ENCODE data around the gene NRXN3.

DNA sequence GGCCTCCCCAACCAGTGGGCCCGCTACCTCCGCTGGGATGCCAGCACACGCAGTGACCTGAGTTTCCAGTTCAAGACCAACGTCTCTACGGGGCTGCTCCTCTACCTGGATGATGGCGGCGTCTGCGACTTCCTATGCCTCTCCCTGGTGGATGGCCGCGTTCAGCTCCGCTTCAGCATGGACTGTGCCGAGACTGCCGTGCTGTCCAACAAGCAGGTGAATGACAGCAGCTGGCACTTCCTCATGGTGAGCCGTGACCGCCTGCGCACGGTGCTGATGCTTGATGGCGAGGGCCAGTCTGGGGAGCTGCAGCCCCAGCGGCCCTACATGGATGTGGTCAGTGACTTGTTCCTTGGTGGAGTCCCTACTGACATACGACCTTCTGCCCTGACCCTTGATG is 73.0 kb downstream of the NRXN3 start:
- no peak for TF ChIP-seq POLR2A (IDR thresholded peaks at IDR 0.05)
- TF ChIP-seq, protein P1, sequence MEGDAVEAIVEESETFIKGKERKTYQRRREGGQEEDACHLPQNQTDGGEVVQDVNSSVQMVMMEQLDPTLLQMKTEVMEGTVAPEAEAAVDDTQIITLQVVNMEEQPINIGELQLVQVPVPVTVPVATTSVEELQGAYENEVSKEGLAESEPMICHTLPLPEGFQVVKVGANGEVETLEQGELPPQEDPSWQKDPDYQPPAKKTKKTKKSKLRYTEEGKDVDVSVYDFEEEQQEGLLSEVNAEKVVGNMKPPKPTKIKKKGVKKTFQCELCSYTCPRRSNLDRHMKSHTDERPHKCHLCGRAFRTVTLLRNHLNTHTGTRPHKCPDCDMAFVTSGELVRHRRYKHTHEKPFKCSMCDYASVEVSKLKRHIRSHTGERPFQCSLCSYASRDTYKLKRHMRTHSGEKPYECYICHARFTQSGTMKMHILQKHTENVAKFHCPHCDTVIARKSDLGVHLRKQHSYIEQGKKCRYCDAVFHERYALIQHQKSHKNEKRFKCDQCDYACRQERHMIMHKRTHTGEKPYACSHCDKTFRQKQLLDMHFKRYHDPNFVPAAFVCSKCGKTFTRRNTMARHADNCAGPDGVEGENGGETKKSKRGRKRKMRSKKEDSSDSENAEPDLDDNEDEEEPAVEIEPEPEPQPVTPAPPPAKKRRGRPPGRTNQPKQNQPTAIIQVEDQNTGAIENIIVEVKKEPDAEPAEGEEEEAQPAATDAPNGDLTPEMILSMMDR (IDR thresholded peaks at IDR 0.05): no peak
